HL-60/S4 (cell line): ENCODE measurements around the gene B4GALNT3.

Source experiments
- in situ Hi-C: fragments of 300-500 bp; cut with MboI; formaldehyde crosslinking; loops from 2 replicates; pipeline ENCODE4 v1.14.3; 2022; ENCODE audit warnings: low sequenced_read_pairs

Gene B4GALNT3

DNA sequence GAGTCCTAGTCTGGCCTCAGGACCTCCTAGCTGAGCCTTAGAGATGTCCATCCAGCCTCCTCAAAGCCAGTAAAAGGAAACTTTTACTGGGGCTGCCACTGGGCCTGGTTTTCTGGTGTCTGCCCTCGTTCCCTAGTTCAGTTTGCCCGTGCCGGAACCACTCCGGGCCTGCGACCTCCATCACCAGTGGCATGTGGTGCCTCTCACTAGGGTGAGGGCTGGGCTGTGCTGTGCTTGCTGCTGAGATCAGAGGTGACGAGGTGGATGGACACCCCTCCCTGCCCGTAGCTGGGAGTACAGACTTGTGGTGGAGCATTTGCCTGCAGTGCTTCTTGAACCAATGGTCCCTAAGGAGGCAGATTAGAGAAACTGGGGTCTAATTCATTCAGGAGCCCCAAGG, 75.7 kb downstream of the B4GALNT3 start:
- in situ Hi-C loops, result loop anchor here (10.0 kb wide), 1 partner anchor 81 kb away; the partner anchor contains the start of gene B4GALNT3

- in situ Hi-C loops, result loop anchor here (10.0 kb wide), 1 partner anchor 82 kb away; the partner anchor contains the start of gene B4GALNT3
These were observed 77.1 kb downstream of the B4GALNT3 start for GRCh38 chr12:536751-537245.

DNA sequence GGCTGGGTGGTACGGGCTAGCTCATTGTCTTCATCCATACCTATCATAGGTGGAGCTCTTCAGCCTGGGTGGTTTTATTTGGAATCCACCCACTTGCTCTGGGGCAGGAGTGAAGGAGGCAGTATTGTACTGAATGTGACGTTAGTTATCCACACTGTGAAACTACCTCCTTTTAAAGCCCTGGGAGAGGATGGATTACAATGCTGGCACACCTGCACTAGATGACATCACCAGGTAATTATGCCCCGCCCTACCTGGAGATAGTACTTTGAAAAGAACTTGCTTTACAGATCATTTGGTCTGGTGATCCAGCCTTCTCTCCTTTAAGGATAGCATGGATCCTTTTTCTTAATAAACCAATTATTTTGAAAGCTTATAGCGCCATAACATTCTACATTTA, 78.0 kb downstream of the B4GALNT3 start:
- in situ Hi-C loops, result loop anchor here (10.0 kb wide), 1 partner anchor 83 kb away; the partner anchor contains the start of gene B4GALNT3

GRCh38 chr12:538731-539539, 79.2 kb downstream of the B4GALNT3 start:
- in situ Hi-C loops, result loop anchor here (10.0 kb wide), 1 partner anchor 84 kb away; the partner anchor contains the start of gene B4GALNT3

DNA sequence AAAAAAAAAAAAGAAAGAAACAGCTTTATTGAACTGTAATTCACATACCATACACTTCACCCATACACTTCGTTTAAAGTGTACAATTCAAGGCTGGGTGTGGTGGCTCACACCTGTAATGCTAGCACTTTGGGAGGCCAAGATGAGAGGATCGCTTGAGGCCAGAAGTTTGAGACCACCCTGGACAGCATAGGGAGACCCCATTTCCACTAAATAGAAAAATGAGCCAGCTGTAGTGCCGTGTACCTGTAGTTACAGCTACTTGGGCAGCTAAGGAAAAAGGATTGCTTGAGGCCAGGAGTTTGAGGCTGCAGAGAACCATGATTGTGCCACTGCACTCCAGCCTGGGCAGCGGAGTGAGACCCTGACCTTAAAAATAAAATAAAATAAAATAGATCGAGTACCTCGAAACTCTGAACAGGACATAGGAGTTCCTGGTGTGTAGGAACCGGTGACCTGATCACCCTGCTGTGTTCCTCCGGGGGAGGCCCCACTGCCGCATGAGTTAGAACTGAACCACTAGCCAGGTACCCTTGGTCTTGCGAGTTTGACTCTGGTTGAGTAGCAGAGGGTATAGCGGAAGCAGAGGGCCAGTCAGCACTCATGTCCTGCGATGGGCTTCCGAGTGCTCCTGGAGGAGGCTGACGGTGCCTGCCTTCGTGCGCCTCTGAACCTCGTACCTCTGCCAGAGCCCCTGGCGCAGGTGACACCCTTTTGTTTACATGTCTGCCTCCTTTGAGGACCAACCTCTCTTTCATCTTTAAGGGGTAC, 80.0 kb downstream of the B4GALNT3 start:
- in situ Hi-C loops, result loop anchor here (10.0 kb wide), 1 partner anchor 85 kb away; the partner anchor contains the start of gene B4GALNT3

GRCh38 chr12:541676-542324, 82.1 kb downstream of the B4GALNT3 start:
- in situ Hi-C loops, result no loop called here

DNA sequence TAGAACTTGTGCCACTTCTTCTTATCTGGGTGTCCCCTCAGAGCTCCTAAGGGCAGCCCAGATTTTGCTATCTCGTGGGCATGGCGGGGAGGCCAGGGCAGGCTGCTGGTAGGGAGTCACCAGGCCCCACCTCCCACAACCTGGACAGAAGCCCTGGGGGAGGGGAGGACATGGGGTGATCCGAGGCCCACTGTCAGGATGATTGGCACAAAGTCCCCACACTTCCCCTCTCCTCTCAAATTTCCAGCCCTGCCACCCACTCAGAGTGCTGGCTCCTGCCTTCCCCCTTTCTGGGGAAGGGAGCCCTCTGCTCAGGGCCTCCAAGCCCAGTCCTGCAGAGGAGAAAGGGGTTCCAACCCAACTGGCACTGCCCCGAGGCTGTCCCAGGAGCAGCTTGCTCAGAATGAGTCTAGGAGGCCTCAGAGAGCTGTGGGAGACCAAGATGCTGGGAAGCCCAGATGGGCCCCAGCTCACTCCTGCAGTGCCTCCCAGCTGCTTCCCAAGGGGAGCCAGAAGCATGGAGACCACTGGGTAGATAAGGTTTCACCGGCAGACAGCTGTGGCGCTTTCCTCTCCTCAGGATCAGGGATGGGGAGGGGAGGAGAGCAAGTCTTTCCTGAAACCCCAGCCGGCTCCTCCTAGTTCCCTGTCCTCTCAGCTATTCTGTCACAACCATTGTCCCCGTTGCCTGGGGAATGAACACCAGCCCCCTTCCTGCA, 82.8 kb downstream of the B4GALNT3 start:
- in situ Hi-C loops, result no loop called here

DNA sequence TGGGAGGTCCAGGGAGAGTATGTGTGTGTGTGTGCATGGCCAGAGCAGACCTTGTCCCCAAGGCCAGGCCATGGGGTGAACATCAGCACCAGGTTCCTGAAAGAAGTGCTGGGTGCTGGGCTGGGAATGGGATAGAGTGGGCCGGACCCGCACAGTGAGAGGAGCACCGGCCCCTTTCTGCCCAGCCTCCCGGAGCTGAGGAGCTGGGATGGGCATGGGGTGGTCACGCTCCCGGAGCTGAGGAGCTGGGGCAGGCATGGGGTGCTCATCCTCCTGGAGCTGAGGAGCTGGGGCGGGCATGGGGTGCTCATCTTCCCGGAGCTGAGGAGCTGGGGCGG, 83.3 kb downstream of the B4GALNT3 start:
- in situ Hi-C loops, result no loop called here

DNA sequence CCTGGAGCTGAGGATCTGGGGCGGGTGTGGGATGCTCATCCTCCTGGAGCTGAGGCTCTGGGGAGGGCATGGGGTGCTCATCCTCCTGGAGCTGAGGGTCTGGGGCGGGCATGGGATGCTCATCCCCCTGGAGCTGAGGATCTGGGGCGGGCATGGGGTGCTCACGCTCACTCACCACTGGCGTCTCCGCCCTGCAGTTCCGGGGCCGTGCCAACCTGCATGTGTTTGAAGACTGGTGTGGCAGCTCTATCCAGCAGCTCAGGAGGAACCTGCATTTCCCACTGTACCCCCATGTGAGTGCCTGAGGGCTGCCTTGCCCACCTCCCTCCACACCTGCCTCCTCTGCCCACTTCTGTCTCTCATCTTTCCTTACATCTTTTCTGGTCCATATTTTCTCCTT, 84.4 kb downstream of the B4GALNT3 start:
- in situ Hi-C loops, result no loop called here

DNA sequence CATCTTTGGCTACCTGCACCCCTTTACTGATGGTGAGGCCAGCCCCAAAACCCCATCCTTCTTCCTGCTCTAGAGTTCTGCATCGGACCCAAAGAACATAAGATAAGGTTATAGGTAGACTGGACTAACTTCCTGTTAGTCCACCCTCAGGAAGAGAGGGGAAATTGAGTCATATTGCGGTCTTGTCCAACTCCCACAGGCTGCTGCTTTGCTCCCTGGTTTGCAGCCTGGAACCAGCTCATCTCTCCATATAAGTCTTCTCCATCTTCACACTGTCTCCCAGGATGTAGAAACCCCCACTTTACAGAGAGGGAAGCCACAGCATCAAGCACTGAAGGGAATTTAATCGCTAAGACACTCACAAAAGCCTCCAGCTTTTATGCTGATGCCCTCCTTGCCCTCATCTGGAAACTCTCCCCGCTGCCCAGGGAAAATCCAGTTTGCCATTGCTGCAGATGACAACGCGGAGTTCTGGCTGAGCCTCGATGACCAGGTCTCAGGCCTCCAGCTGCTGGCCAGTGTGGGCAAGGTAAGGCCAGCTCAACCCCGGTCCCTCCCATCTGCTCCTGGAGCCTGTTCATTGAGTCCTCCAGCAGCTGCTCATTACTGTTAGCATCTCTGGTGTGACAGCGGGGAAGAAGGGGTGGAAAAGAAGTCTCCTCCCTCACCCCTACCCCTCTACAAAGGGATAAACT, 85.3 kb downstream of the B4GALNT3 start:
- in situ Hi-C loops, result no loop called here

DNA sequence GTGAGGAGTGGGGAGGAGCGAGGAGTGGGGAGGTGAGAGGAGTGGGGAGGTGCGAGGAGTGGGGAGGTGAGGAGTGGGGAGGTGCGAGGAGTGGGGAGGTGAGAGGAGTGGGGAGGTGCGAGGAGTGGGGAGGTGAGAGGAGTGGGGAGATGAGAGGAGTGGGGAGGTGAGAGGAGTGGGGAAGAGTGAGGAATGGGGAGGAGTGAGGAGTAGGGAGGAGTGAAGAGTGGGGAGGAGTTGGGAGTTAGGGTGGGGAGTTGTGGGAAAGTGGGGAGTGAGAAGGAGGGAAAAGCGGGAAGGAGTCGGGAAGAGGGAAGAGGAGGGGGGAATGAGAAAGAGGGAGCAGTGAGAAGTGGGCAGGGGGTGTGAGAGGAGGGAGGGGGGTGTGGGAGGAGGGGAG, 86.1 kb downstream of the B4GALNT3 start:
- in situ Hi-C loops, result no loop called here

DNA sequence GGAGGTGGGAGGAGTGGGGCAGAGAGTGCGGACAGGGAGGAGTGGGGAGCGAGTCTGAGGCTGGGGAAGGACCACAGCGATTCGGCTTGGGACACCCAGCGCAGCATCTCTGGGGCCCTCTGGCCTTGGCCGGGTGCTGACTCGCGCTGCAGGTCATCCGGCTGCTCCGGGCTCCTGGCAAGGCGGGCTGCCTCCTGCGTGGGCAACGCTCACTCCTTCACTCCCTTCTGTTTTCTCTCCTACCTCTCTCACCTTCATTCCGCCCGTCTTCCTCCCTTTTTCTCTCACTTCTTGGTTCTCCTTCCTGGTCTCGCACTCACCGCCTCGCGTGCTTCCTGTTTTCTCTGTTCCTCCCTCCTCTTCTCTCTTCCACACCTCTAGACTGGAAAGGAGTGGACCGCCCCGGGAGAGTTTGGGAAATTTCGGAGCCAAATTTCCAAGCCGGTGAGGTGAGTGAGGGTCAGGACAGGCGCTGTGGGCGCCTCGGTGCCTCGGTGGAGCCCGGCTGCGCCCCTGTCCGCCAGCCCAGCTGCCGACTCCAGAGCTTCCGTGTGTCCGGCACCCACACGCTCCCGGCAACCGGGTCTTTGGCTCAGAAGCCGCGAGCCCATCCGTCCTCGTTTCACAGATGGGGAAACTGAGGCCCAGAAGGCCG, 86.7 kb downstream of the B4GALNT3 start:
- in situ Hi-C loops, result no loop called here

GRCh38 chr12:546920-547845, 87.4 kb downstream of the B4GALNT3 start:
- in situ Hi-C loops, result no loop called here

DNA sequence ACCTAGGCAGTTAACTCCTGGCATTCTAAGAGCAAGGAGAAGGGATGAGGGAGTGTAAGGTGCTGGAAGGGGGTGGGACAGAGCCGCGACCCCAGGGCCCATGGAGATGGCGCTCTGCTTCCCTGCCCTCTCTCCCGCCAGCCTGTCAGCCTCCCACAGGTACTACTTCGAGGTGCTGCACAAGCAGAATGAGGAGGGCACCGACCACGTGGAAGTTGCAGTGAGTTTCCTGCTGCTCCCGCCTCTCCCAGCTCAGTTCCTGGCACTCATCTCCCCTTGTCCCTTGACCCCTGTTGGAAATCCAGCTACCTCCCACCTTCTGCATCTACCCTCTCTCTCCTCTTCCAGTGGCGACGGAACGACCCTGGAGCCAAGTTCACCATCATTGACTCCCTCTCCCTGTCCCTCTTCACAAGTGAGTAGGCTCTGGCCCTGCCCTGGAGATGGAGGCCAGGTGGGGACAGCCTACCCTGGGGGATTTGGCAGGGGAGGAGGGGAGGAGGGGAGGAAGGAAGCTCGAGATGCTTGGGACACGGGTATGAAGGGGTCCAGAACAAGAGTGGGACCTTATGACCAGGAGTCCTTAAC, 88.2 kb downstream of the B4GALNT3 start:
- in situ Hi-C loops, result no loop called here

DNA sequence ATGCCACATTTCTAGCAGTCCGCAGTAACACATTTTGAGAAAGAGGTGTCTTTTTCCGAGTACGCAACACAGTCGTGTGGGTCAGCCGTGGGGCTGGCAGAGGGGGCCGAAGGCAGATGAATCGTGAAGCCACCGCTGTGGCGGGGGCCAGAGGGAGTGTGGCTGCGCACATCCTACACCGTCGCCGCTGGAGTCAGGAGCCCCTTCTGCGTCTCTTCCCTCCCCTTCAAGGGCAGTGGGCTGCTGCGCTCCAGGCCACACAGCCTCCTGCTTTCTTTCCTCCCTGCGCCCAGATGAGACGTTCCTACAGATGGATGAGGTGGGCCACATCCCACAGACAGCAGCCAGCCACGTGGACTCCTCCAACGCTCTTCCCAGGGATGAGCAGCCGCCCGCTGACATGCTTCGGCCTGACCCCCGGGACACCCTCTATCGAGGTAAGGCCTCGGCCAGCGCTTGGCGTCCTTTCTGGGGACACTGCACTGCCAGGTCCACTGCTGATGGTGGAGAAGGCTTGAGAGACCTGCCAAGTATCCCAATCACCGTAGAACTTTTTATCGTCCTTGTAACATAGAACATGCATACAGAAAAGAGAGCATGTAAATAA, 89.8 kb downstream of the B4GALNT3 start:
- in situ Hi-C loops, result loop anchor here (5.0 to 25.0 kb wide), 2 partner anchors 92 to 1038 kb away; partner anchors contain the start of genes B4GALNT3 and FBXL14

- in situ Hi-C loops, result loop anchor here (5.0 to 25.0 kb wide), 2 partner anchors 93 to 1037 kb away; partner anchors contain the start of genes B4GALNT3 and FBXL14
These were observed 90.9 kb downstream of the B4GALNT3 start for GRCh38 chr12:550473-551260.
